Prostate gland (tissue), 2 donors: ENCODE data around the gene PPFIA1. TPM values are rescaled to one million over a fixed set of nuclear protein-coding genes. Genes with fewer than 3 reads are reported as not detected.
A peak's percentile ranks its signal among the peaks of the same experiment; 100 is the strongest.

ENCODE experiments used
- DNase-seq: peaks from one replicate; pipeline ENCODE4 v3.0.0-alpha.2; 2019; ENCODE audit warnings: low spot score
- H3K27ac ChIP-seq, 2 donors: fragments of 200-600 bp; sonication (generic); 2 replicates each; pipeline ENCODE4 v1.5.1; 2017 to 2019
- H3K27me3 ChIP-seq: fragments of 200-600 bp; sonication (generic); replicated peaks from 2 replicates; pipeline ENCODE4 v1.5.1; 2019; ENCODE audit not compliant: insufficient read depth
- H3K36me3 ChIP-seq, 2 donors: fragments of 200-600 bp; sonication (generic); 1 replicate in 1 of 2; 2 replicates in 1 of 2; pipeline versions ENCODE4 v1.5.1 to v1.8.1; 2017 to 2019
- H3K4me1 ChIP-seq: fragments of 200-600 bp; sonication (generic); replicated peaks from 2 replicates; pipeline ENCODE4 v1.5.1; 2019
- H3K4me3 ChIP-seq, 2 donors: fragments of 200-600 bp; sonication (generic); 2 replicates each; pipeline ENCODE4 v1.5.1; 2017 to 2019
- H3K9me3 ChIP-seq: fragments of 200-600 bp; sonication (generic); 2 replicates; pipeline ENCODE4 v1.5.1; 2017
- CTCF ChIP-seq, 4 experiments: fragments of 200-600 bp in 2 of 4; fragments of 450-650 bp in 2 of 4; sonication (generic) in 2 of 4; IDR thresholded peaks; 1 replicate in 3 of 4; 2 replicates in 1 of 4; pipeline ENCODE4 v1.5.1; 2016 to 2019; ENCODE audit warnings: antibody characterized with exemption in 4 of 4, mild to moderate bottlenecking in 2 of 4, moderate library complexity in 2 of 4
- POLR2A ChIP-seq: fragments of 450-650 bp; IDR thresholded peaks from one replicate; pipeline ENCODE4 v1.6.1; 2016; ENCODE audit warnings: antibody characterized with exemption, mild to moderate bottlenecking
- POLR2AphosphoS5 ChIP-seq: sonication (generic); formaldehyde crosslinking; IDR thresholded peaks from one replicate; pipeline ENCODE4 v1.6.1; 2017; ENCODE audit warnings: antibody characterized with exemption
- WGBS: methylation state at CpG from one replicate; pipeline ENCODE4 v1.1.5; 2018; 5-methylcytosine and 5-hydroxymethylcytosine counted together
- intact Hi-C: fragments of 100-400 bp; cut with DNase I; formaldehyde crosslinking; loops from one replicate; pipeline ENCODE4 v1.14.2; 2022
- total RNA-seq, 2 donors: library from RNA; depleted of rRNA; stranded (reverse); fragments of >200 nt; gene quantifications; one replicate each; pipeline ENCODE4 v1.1.0, GENCODE V29; 2016

Gene PPFIA1
- total RNA-seq, 2 donors from 2014 or later, result 29.1 to 61.8 TPM

- no peaks in the 10 kb centered on the region for H3K9me3 ChIP-seq
- DNase-seq, result no peak
- H3K27ac ChIP-seq, result no peak overlapping the region
- intact Hi-C loops, result no loop called here
- WGBS, result 58% methylated on average over 15 of the region's 15 CpGs
- no peaks in the 10 kb centered on the region for H3K27me3 ChIP-seq
- H3K36me3 ChIP-seq, result peaks cover 0 to 7% of the 10 kb centered on the region in 2 donors
- H3K4me1 ChIP-seq, result peaks cover 4% of the 10 kb centered on the region
- H3K4me3 ChIP-seq, result no peak overlapping the region
- no peak for TF ChIP-seq POLR2AphosphoS5
- TF ChIP-seq CTCF (IDR thresholded peaks at IDR 0.05), result no peak
- no peak for TF ChIP-seq POLR2A
These were observed 111.7 kb downstream of the PPFIA1 start for GRCh38 chr11:70381872-70382861.

- WGBS, result 58% methylated on average over 11 of the region's 11 CpGs
- DNase-seq, result no peak
- H3K9me3 ChIP-seq, result no peaks in the 10 kb centered on the region
- H3K4me1 ChIP-seq, result peaks cover 4% of the 10 kb centered on the region
- H3K36me3 ChIP-seq, result no peaks in the 10 kb centered on the region
- intact Hi-C loops, result no loop called here
- H3K27ac ChIP-seq, result no peak overlapping the region
- H3K27me3 ChIP-seq, result no peaks in the 10 kb centered on the region
- H3K4me3 ChIP-seq, result no peak overlapping the region
- TF ChIP-seq CTCF (IDR thresholded peaks at IDR 0.05) (no peak), POLR2A (no peak), POLR2AphosphoS5 (peak; percentile 5)
These were observed 113.4 kb downstream of the PPFIA1 start for GRCh38 chr11:70383664-70384565.

- no peaks in the 10 kb centered on the region for H3K9me3 ChIP-seq
- TF ChIP-seq CTCF (IDR thresholded peaks at IDR 0.05) (no peak), POLR2A (no peak), POLR2AphosphoS5 (no peak)
- H3K4me3 ChIP-seq, result no peak overlapping the region
- 87% methylated on average over 18 of the region's 18 CpGs for WGBS
- no peak for DNase-seq
- no peak overlapping the region for H3K27ac ChIP-seq
- no peaks in the 10 kb centered on the region for H3K27me3 ChIP-seq
- peaks cover 4% of the 10 kb centered on the region for H3K4me1 ChIP-seq
- intact Hi-C loops, result no loop called here
- H3K36me3 ChIP-seq, result no peaks in the 10 kb centered on the region
These were observed 114.2 kb downstream of the PPFIA1 start for GRCh38 chr11:70384566-70385152.

- peaks cover 4% of the 10 kb centered on the region for H3K4me1 ChIP-seq
- H3K9me3 ChIP-seq, result no peaks in the 10 kb centered on the region
- H3K27ac ChIP-seq, result no peak overlapping the region
- 94% methylated on average over 4 of the region's 4 CpGs for WGBS
- no peaks in the 10 kb centered on the region for H3K27me3 ChIP-seq
- no peaks in the 10 kb centered on the region for H3K36me3 ChIP-seq
- intact Hi-C loops, result no loop called here
- no peak for DNase-seq
- TF ChIP-seq CTCF (IDR thresholded peaks at IDR 0.05) (no peak), POLR2AphosphoS5 (no peak), POLR2A (no peak)
- no peak overlapping the region for H3K4me3 ChIP-seq
These were observed 117.1 kb downstream of the PPFIA1 start for GRCh38 chr11:70387564-70387963.
